Airway epithelial cell (primary cell): ENCODE data around the gene FER1L5. TPM values are rescaled to one million over a fixed set of nuclear protein-coding genes. Genes with fewer than 3 reads are reported as not detected.

Experiments
- total RNA-seq: library from RNA; depleted of rRNA; stranded (reverse); fragments of >200 nt; gene quantifications from 2 replicates; pipeline ENCODE4 v1.2.3, GENCODE V29; 2015

Gene FER1L5
- 0.21 TPM in 1 of 2 replicates, not detected in the other for total RNA-seq

GRCh38 chr2:96642564-96643360, at the start of gene FER1L5:
FER1L5 (plus strand) TSS chr2:96642764; CDS start chr2:96642837, 73 bp downstream.

GRCh38 chr2:96638144-96639121, 4.1 kb upstream of the FER1L5 start, which contains the start of gene KANSL3:
KANSL3 (minus strand) TSS chr2:96638312; CDS start chr2:96637135, 1,177 bp downstream.

GRCh38 chr2:96739633-96740428, 97.3 kb downstream of the FER1L5 start, which contains the start of gene LMAN2L:
LMAN2L (minus strand) TSS chr2:96740064; CDS start chr2:96740040, 24 bp downstream.

Other genes starting within 250 kb of the FER1L5 start
- not detected in 2 replicates for gene NEURL3, start 137.4 kb upstream of the FER1L5 start, total RNA-seq
- 5.4 and 5.9 TPM in 2 replicates for gene ARID5A, start 106.0 kb upstream of the FER1L5 start, total RNA-seq
- gene KANSL3, start 4.5 kb upstream of the FER1L5 start, total RNA-seq: 14.3 and 18.1 TPM in 2 replicates
- gene LMAN2L, start 97.3 kb downstream of the FER1L5 start, total RNA-seq: 12.8 and 13.1 TPM in 2 replicates
- 5.3 and 6.1 TPM in 2 replicates for gene CNNM4, start 118.1 kb downstream of the FER1L5 start, total RNA-seq
- gene CNNM3, start 173.5 kb downstream of the FER1L5 start, total RNA-seq: 4.7 TPM in 2 replicates
- gene ANKRD23, start 201.3 kb downstream of the FER1L5 start, total RNA-seq: 0.28 and 0.56 TPM in 2 replicates
- gene ANKRD39, start 215.3 kb downstream of the FER1L5 start, total RNA-seq: 20.9 and 24.8 TPM in 2 replicates
- gene SEMA4C, start 227.3 kb downstream of the FER1L5 start, total RNA-seq: 15.2 and 16.6 TPM in 2 replicates